Esophagus muscularis mucosa (tissue), 4 donors: ENCODE measurements around the gene TCF21. TPM values are rescaled to one million over a fixed set of nuclear protein-coding genes. Genes with fewer than 3 reads are reported as not detected.

Experiments used
- DNase-seq: peaks from one replicate; pipeline ENCODE4 v3.0.0-alpha.2; 2017; ENCODE audit errors: extremely low spot score
- H3K27ac ChIP-seq, 4 donors: fragments of 200-600 bp; sonication (generic); replicated peaks in 1 of 4; 1 replicate in 3 of 4; 2 replicates in 1 of 4; pipeline ENCODE4 v1.5.1; 2016 to 2019; ENCODE audit warnings: mild to moderate bottlenecking in 1 of 4
- H3K27me3 ChIP-seq, 4 donors: fragments of 200-600 bp; sonication (generic); one replicate each; pipeline versions ENCODE4 v1.5.1 to v1.6.0; 2016 to 2019
- H3K36me3 ChIP-seq, 4 donors: fragments of 200-600 bp; sonication (generic); one replicate each; pipeline ENCODE4 v1.5.1; 2016 to 2019
- H3K4me1 ChIP-seq, 4 donors: fragments of 200-600 bp; sonication (generic); one replicate each; pipeline ENCODE4 v1.5.1; 2016 to 2019
- H3K4me3 ChIP-seq, 4 donors: fragments of 200-600 bp; sonication (generic); 1 replicate in 2 of 4; 2 replicates in 2 of 4; pipeline ENCODE4 v1.5.1; 2016 to 2019; ENCODE audit warnings: mild to moderate bottlenecking in 4 of 4, moderate library complexity in 1 of 4
- H3K9me3 ChIP-seq, 4 donors: fragments of 200-600 bp; sonication (generic); 1 replicate in 3 of 4; 2 replicates in 1 of 4; pipeline ENCODE4 v1.5.1; 2016 to 2019
- CTCF ChIP-seq, 3 experiments: fragments of 200-600 bp in 2 of 3; fragments of 450-650 bp in 1 of 3; sonication (generic) in 2 of 3; IDR thresholded peaks; one replicate each; pipeline ENCODE4 v1.5.1; 2017 to 2019; ENCODE audit warnings: antibody characterized with exemption in 3 of 3, mild to moderate bottlenecking in 2 of 3, moderate library complexity in 1 of 3
- EP300 ChIP-seq: sonication (generic); formaldehyde crosslinking; IDR thresholded peaks from one replicate; pipeline ENCODE4 v1.6.1; 2017; ENCODE audit warnings: antibody characterized with exemption
- POLR2A ChIP-seq: fragments of 450-650 bp; IDR thresholded peaks from one replicate; pipeline ENCODE4 v1.6.1; 2017; ENCODE audit warnings: antibody characterized with exemption, moderate library complexity, mild to moderate bottlenecking, low read depth
- POLR2AphosphoS5 ChIP-seq, 2 donors: sonication (generic); formaldehyde crosslinking; IDR thresholded peaks; one replicate each; pipeline ENCODE4 v1.6.1; 2017; ENCODE audit warnings: antibody characterized with exemption in 2 of 2
- WGBS: methylation state at CpG from one replicate; pipeline ENCODE4 v1.1.5; 2018; 5-methylcytosine and 5-hydroxymethylcytosine counted together
- intact Hi-C: fragments of 100-400 bp; cut with DNase I; formaldehyde crosslinking; loops from one replicate; pipeline ENCODE4 v1.15.1; 2023
- total RNA-seq, 4 donors: library from RNA; depleted of rRNA; stranded (reverse); fragments of >200 nt; gene quantifications; one replicate each; pipeline versions ENCODE4 v1.1.0 to v1.2.1, GENCODE V29; 2016

The TCF21 gene
- total RNA-seq, 4 donors from 2014 or later = 22.2 to 44.5 (median 30.8) TPM

- Histone ChIP-seq H3K36me3 (no peaks in the 10 kb centered on the region), H3K27ac (peak overlapping the region; percentile 87 to 96 (median 89)), H3K4me1 (peaks cover 35 to 66% (median 57%) of the 10 kb centered on the region in 4 donors), H3K9me3 (no peaks in the 10 kb centered on the region), H3K27me3 (peaks cover 0 to 81% (median 14%) of the 10 kb centered on the region in 4 donors), H3K4me3 (peak overlapping the region; percentile 56 to 89 (median 69))
- 41% methylated on average over 4 of the region's 4 CpGs for WGBS
- intact Hi-C loops = no loop called here
- TF ChIP-seq POLR2AphosphoS5 (IDR thresholded peaks at IDR 0.05) (no peak), CTCF (IDR thresholded peaks at IDR 0.05) (no peak), POLR2A (no peak), EP300 (no peak)
- DNase-seq = no peak
These were observed 5.0 kb downstream of the TCF21 start for GRCh38 chr6:133893946-133894345.

- no peak for TF ChIP-seq CTCF (IDR thresholded peaks at IDR 0.05)
- TF ChIP-seq EP300 = no peak
- TF ChIP-seq POLR2AphosphoS5 (IDR thresholded peaks at IDR 0.05) = no peak
- no peak for TF ChIP-seq POLR2A
- Histone ChIP-seq H3K27me3 (peaks cover 0 to 76% (median 12%) of the 10 kb centered on the region in 4 donors), H3K9me3 (no peaks in the 10 kb centered on the region), H3K36me3 (no peaks in the 10 kb centered on the region), H3K4me3 (peak overlapping the region; percentile 48 to 89 (median 66)), H3K27ac (peak overlapping the region; percentile 87 to 96 (median 89)), H3K4me1 (peaks cover 35 to 63% (median 55%) of the 10 kb centered on the region in 4 donors)
- intact Hi-C loops = no loop called here
- 44% methylated on average over 2 of the region's 2 CpGs for WGBS
- DNase-seq = no peak
These were observed 5.5 kb downstream of the TCF21 start for GRCh38 chr6:133894369-133894768.

- peak overlapping the region; percentile 87 to 96 (median 89) for H3K27ac ChIP-seq
- TF ChIP-seq CTCF (IDR thresholded peaks at IDR 0.05) (no peak), POLR2A (no peak), POLR2AphosphoS5 (IDR thresholded peaks at IDR 0.05) (peak; percentile 22 to 82), EP300 (no peak)
- peak overlapping the region; percentile 48 to 89 (median 66) for H3K4me3 ChIP-seq
- no peak for DNase-seq
- WGBS = 20% methylated on average over 5 of the region's 5 CpGs
- peaks cover 0 to 71% (median 7%) of the 10 kb centered on the region in 4 donors for H3K27me3 ChIP-seq
- no peaks in the 10 kb centered on the region for H3K9me3 ChIP-seq
- H3K4me1 ChIP-seq = peaks cover 30 to 58% (median 52%) of the 10 kb centered on the region in 4 donors
- intact Hi-C loops = no loop called here
- H3K36me3 ChIP-seq = no peaks in the 10 kb centered on the region
These were observed 6.0 kb downstream of the TCF21 start for GRCh38 chr6:133894795-133895358.

GRCh38 chr6:133895573-133896343 lies 6.8 kb downstream of the TCF21 start:
- under 1% methylated on average over 28 of the region's 45 CpGs for WGBS
- H3K9me3 ChIP-seq = no peaks in the 10 kb centered on the region
- peaks cover 25 to 52% (median 49%) of the 10 kb centered on the region in 4 donors for H3K4me1 ChIP-seq
- intact Hi-C loops = no loop called here
- H3K27ac ChIP-seq = peak overlapping the region; percentile 87 to 96 (median 89)
- peak overlapping the region; percentile 47 to 89 (median 62) for H3K4me3 ChIP-seq
- TF ChIP-seq POLR2AphosphoS5 (IDR thresholded peaks at IDR 0.05) (no peak), CTCF (IDR thresholded peaks at IDR 0.05) (no peak), EP300 (no peak), POLR2A (no peak)
- no peak for DNase-seq
- no peaks in the 10 kb centered on the region for H3K36me3 ChIP-seq
- peaks cover 0 to 64% (median 4%) of the 10 kb centered on the region in 4 donors for H3K27me3 ChIP-seq
